ENCODE data around the gene PATJ.
"Not testable (repeated sequence)": the region's sequence is repeated elsewhere in the genome, so short reads cannot be mapped to it uniquely, and the experiment has no call there.

Gene PATJ

GRCh38 chr1:61888808-61889207 lies 146.5 kb downstream of the PATJ start:
- Histone ChIP-seq H3K27ac (replicated peaks) (no peak overlapping the region), H3K4me3 (replicated peaks; ENCODE audit: insufficient read depth, low read length) (no peak overlapping the region), H3K27me3 (ENCODE audit: insufficient read depth, poor library complexity, severe bottlenecking) (no peaks in the 10 kb centered on the region)
- no peak for TF ChIP-seq POLR2AphosphoS5 (IDR thresholded peaks at IDR 0.05; ENCODE audit: low read depth)
- no peak for TF ChIP-seq GABPA (IDR thresholded peaks at IDR 0.05; ENCODE audit: low read depth)
- TF ChIP-seq, protein P1, sequence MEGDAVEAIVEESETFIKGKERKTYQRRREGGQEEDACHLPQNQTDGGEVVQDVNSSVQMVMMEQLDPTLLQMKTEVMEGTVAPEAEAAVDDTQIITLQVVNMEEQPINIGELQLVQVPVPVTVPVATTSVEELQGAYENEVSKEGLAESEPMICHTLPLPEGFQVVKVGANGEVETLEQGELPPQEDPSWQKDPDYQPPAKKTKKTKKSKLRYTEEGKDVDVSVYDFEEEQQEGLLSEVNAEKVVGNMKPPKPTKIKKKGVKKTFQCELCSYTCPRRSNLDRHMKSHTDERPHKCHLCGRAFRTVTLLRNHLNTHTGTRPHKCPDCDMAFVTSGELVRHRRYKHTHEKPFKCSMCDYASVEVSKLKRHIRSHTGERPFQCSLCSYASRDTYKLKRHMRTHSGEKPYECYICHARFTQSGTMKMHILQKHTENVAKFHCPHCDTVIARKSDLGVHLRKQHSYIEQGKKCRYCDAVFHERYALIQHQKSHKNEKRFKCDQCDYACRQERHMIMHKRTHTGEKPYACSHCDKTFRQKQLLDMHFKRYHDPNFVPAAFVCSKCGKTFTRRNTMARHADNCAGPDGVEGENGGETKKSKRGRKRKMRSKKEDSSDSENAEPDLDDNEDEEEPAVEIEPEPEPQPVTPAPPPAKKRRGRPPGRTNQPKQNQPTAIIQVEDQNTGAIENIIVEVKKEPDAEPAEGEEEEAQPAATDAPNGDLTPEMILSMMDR (IDR thresholded peaks at IDR 0.05; ENCODE audit: insufficient read depth, low read length), result no peak
- TF ChIP-seq, protein P2, sequence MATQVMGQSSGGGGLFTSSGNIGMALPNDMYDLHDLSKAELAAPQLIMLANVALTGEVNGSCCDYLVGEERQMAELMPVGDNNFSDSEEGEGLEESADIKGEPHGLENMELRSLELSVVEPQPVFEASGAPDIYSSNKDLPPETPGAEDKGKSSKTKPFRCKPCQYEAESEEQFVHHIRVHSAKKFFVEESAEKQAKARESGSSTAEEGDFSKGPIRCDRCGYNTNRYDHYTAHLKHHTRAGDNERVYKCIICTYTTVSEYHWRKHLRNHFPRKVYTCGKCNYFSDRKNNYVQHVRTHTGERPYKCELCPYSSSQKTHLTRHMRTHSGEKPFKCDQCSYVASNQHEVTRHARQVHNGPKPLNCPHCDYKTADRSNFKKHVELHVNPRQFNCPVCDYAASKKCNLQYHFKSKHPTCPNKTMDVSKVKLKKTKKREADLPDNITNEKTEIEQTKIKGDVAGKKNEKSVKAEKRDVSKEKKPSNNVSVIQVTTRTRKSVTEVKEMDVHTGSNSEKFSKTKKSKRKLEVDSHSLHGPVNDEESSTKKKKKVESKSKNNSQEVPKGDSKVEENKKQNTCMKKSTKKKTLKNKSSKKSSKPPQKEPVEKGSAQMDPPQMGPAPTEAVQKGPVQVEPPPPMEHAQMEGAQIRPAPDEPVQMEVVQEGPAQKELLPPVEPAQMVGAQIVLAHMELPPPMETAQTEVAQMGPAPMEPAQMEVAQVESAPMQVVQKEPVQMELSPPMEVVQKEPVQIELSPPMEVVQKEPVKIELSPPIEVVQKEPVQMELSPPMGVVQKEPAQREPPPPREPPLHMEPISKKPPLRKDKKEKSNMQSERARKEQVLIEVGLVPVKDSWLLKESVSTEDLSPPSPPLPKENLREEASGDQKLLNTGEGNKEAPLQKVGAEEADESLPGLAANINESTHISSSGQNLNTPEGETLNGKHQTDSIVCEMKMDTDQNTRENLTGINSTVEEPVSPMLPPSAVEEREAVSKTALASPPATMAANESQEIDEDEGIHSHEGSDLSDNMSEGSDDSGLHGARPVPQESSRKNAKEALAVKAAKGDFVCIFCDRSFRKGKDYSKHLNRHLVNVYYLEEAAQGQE (IDR thresholded peaks at IDR 0.05; ENCODE audit: insufficient replicate concordance, low read depth), result no peak
- TF ChIP-seq SPI1 (IDR thresholded peaks at IDR 0.05; ENCODE audit: borderline replicate concordance, low read depth), result no peak
- DNase-seq (ENCODE audit: low read depth in 1 of 2, low spot score in 1 of 2), result no peak

- not testable (repeated sequence) for DNase-seq (ENCODE audit: low read depth in 1 of 2, low spot score in 1 of 2); H3K4me3 ChIP-seq (replicated peaks; ENCODE audit: insufficient read depth, low read length); H3K27ac ChIP-seq (replicated peaks); H3K27me3 ChIP-seq (ENCODE audit: insufficient read depth, poor library complexity, severe bottlenecking)
Observed at GRCh38 chr1:61890435-61890834, 148.2 kb downstream of the PATJ start.

- TF ChIP-seq, protein P2 (IDR thresholded peaks at IDR 0.05; ENCODE audit: insufficient replicate concordance, low read depth), result no peak
- TF ChIP-seq SPI1 (IDR thresholded peaks at IDR 0.05; ENCODE audit: borderline replicate concordance, low read depth), result no peak
- TF ChIP-seq POLR2AphosphoS5 (IDR thresholded peaks at IDR 0.05; ENCODE audit: low read depth), result no peak
- TF ChIP-seq, protein P1 (IDR thresholded peaks at IDR 0.05; ENCODE audit: insufficient read depth, low read length), result no peak
- TF ChIP-seq GABPA (IDR thresholded peaks at IDR 0.05; ENCODE audit: low read depth), result no peak
Observed at GRCh38 chr1:61892977-61893376, 150.7 kb downstream of the PATJ start.

DNA sequence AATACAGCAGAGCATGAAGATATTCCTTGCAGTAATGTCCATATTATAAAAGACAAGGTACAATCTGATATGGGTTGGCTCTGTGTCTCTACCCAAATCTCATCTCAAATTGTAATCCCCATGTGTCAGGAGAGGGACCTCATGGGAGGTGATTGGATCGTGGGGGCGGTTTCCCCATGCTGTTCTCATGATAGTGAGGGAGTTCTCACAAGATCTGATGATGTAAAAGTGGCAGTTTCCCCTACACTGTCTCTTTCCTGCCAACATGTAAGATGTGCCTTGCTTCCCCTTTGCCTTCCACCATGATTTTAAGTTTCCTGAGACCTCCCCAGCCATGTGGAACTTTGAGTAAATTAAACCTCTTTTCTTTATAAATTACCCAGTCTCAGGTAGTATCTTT lies 152.0 kb downstream of the PATJ start:
- not testable (repeated sequence) for H3K4me3 ChIP-seq (replicated peaks; ENCODE audit: insufficient read depth, low read length); H3K27me3 ChIP-seq (ENCODE audit: insufficient read depth, poor library complexity, severe bottlenecking); DNase-seq (ENCODE audit: low read depth in 1 of 2, low spot score in 1 of 2); H3K27ac ChIP-seq (replicated peaks)

More at GRCh38 chr1:61892977-61893376, 150.7 kb downstream of the PATJ start:
- DNase-seq (ENCODE audit: low read depth in 1 of 2, low spot score in 1 of 2), result no peak
- no peak overlapping the region for H3K27ac ChIP-seq (replicated peaks)
- H3K4me3 ChIP-seq (replicated peaks; ENCODE audit: insufficient read depth, low read length), result no peak overlapping the region
- no peaks in the 10 kb centered on the region for H3K27me3 ChIP-seq (ENCODE audit: insufficient read depth, poor library complexity, severe bottlenecking)

DNA sequence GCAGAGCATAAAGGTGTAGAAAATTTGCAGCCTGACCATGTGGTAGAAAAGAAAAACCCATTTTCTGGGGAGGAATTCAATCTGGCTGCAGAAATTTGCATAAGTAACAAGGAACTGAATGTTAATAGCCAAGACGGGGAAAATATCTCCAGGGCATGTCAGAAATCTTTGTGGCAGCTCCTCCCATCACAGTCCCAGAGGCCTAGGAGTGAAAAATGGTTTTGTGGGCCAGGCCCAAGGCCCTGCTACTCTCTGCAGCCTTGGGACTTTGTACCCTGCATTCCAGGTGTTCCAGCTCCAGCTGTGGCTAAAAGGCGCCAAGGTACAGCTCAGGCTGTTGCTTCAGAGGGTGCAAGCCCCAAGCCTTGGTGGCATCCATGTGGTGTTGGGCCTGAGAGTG lies 152.9 kb downstream of the PATJ start:
- H3K27ac ChIP-seq (replicated peaks), result no peak overlapping the region
- no peak overlapping the region for H3K4me3 ChIP-seq (replicated peaks; ENCODE audit: insufficient read depth, low read length)
- no peaks in the 10 kb centered on the region for H3K27me3 ChIP-seq (ENCODE audit: insufficient read depth, poor library complexity, severe bottlenecking)
- TF ChIP-seq, protein P2 (IDR thresholded peaks at IDR 0.05; ENCODE audit: insufficient replicate concordance, low read depth), result no peak
- TF ChIP-seq, protein P1 (IDR thresholded peaks at IDR 0.05; ENCODE audit: insufficient read depth, low read length), result no peak
- TF ChIP-seq GABPA (IDR thresholded peaks at IDR 0.05; ENCODE audit: low read depth) (no peak), SPI1 (IDR thresholded peaks at IDR 0.05; ENCODE audit: borderline replicate concordance, low read depth) (no peak), POLR2AphosphoS5 (IDR thresholded peaks at IDR 0.05; ENCODE audit: low read depth) (no peak)
- no peak for DNase-seq (ENCODE audit: low read depth in 1 of 2, low spot score in 1 of 2)

All from HL-60 (cell line).